H7 (cell line): Measurements from ENCODE around the gene ESX1. TPM values are rescaled to one million over a fixed set of nuclear protein-coding genes. Genes with fewer than 3 reads are reported as not detected.
"Not testable (repeated sequence)": the region's sequence is repeated elsewhere in the genome, so short reads cannot be mapped to it uniquely, and the experiment has no call there.

ENCODE experiments used
- DNase-seq: peaks from one replicate; pipeline ENCODE4 v3.0.0; 2012
- H3K27me3 ChIP-seq: 2 replicates; pipeline ENCODE4 v1.6.0; 2011; ENCODE audit warnings: mild to moderate bottlenecking, low read length; ENCODE audit not compliant: control insufficient read depth, insufficient read depth
- H3K36me3 ChIP-seq: replicated peaks from 2 replicates; pipeline ENCODE4 v1.5.1; 2011; ENCODE audit warnings: low read length; ENCODE audit not compliant: control insufficient read depth, insufficient read depth
- H3K4me3 ChIP-seq: 2 replicates; pipeline ENCODE4 v1.5.1; 2011; ENCODE audit warnings: low read depth, mild to moderate bottlenecking, control low read depth, low read length, moderate library complexity; ENCODE audit not compliant: insufficient read depth
- total RNA-seq: library from RNA; depleted of rRNA; stranded (reverse); fragments of >200 nt; shearing (Covaris generic); gene quantifications from 2 replicates; pipeline ENCODE4 v1.2.3, GENCODE V29; 2014; rRNA removed

Gene ESX1
- total RNA-seq, 1 experiment from 2014 or later = not detected

- not testable (repeated sequence) for H3K27me3 ChIP-seq, DNase-seq, H3K4me3 ChIP-seq, H3K36me3 ChIP-seq
These were observed 24.7 kb downstream of the ESX1 start for GRCh38 chrX:104230060-104230459.

DNA sequence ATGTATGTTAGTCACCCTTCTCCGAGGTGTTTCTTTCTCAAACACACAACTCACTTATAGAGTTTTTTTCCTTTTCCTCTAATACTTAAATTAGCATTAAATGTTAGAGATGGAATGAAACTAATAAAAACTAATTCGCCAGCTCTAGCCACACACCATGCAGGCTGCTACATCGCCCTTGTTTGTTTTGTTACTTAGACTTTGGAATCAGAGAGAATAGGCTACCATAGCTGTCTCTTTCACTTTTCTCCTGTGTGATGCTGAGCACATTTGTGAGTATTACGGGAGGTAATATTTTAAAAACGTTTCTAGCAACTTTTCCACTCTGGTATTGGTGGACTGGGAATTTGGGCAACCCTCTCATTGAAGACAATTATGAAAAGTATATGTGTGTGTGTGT is 43.5 kb downstream of the ESX1 start:
- Histone ChIP-seq H3K4me3 (no peak overlapping the region), H3K36me3 (no peaks in the 10 kb centered on the region), H3K27me3 (no peaks in the 10 kb centered on the region; the same call in 1 of the 2 replicates)
- no peak for DNase-seq

DNA sequence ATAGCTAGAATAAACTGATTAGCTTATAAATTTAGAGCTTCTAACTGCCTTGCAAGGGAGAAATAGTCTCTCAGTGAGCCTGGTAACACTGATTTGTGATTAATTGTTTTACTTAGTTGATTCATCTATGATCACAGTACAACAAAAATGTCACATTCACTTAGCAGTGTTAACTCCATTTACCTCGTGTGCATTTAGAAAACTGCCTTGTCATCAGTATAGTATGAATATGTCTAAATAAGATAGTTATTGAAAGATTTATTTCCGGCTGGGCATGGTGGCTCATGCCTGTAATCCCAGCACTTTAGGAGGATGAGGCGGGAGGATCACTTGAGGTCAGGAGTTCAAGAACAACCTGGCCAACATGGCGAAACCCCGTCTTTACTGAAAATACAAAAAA is 49.2 kb downstream of the ESX1 start:
- Histone ChIP-seq H3K4me3 (no peak overlapping the region), H3K36me3 (no peaks in the 10 kb centered on the region; the same call in 1 of the 2 replicates), H3K27me3 (no peaks in the 10 kb centered on the region; the same call in 1 of the 2 replicates)
- no peak for DNase-seq

Other genes starting within 250 kb of the ESX1 start
- not detected in 2 replicates for gene H2BW1, start 241.2 kb downstream of the ESX1 start, total RNA-seq
- not detected in 2 replicates for gene H2BW2, start 215.0 kb downstream of the ESX1 start, total RNA-seq
- gene TMSB15C, start 178.7 kb downstream of the ESX1 start, total RNA-seq = 3.5 and 5.2 TPM in 2 replicates
- 3.5 and 6.0 TPM in 2 replicates for gene ZCCHC18, start 142.4 kb downstream of the ESX1 start, total RNA-seq
- 2.2 and 2.3 TPM in 2 replicates for gene SLC25A53, start 97.9 kb downstream of the ESX1 start, total RNA-seq
- gene FAM199X, start 88.5 kb downstream of the ESX1 start, total RNA-seq = 23.9 and 25.7 TPM in 2 replicates